Lung (tissue), 13 donors: Measurements from ENCODE around the gene LSAMP. TPM values are rescaled to one million over a fixed set of nuclear protein-coding genes. Genes with fewer than 3 reads are reported as not detected.
"Not testable (repeated sequence)": the region's sequence is repeated elsewhere in the genome, so short reads cannot be mapped to it uniquely, and the experiment has no call there.

Experiments
- ATAC-seq: fragments of 200-7000 bp; cut with Tn5 transposase; one replicate; pipeline ENCODE4 v1.9.1; 2020; ENCODE audit warnings: moderate number of reproducible peaks; ENCODE audit not compliant: insufficient read depth, low FRiP score
- DNase-seq, 3 donors: peaks; one replicate each; pipeline ENCODE4 v3.0.0-alpha.2; 2013 to 2017
- H3K27ac ChIP-seq, 2 donors: one replicate each; pipeline ENCODE4 v1.5.1; 2013; ENCODE audit warnings: mild to moderate bottlenecking in 2 of 2, moderate library complexity in 2 of 2, control low read depth in 1 of 2, inconsistent platforms in 1 of 2, low read depth in 1 of 2, low read length in 1 of 2
- H3K27me3 ChIP-seq, 3 donors: one replicate each; pipeline ENCODE4 v1.5.1; 2013; ENCODE audit warnings: low read length in 2 of 3; ENCODE audit not compliant: control insufficient read depth in 3 of 3, insufficient read depth in 3 of 3
- H3K36me3 ChIP-seq, 4 donors: one replicate each; pipeline ENCODE4 v1.5.1; 2013; ENCODE audit warnings: low read length in 4 of 4, mild to moderate bottlenecking in 1 of 4, moderate library complexity in 1 of 4; ENCODE audit not compliant: control insufficient read depth in 4 of 4, insufficient read depth in 4 of 4
- H3K4me1 ChIP-seq, 5 donors: one replicate each; pipeline ENCODE4 v1.5.1; 2013; ENCODE audit warnings: low read length in 5 of 5, mild to moderate bottlenecking in 2 of 5, moderate library complexity in 1 of 5; ENCODE audit not compliant: control insufficient read depth in 5 of 5, insufficient read depth in 5 of 5
- H3K4me3 ChIP-seq: one replicate; pipeline ENCODE4 v1.5.1; 2013; ENCODE audit warnings: mild to moderate bottlenecking, control low read depth, moderate library complexity
- H3K9ac ChIP-seq, 2 donors: one replicate each; pipeline ENCODE4 v1.5.1; 2013; ENCODE audit warnings: low read length in 2 of 2, control low read depth in 1 of 2; ENCODE audit not compliant: insufficient read depth in 1 of 2
- H3K9me3 ChIP-seq, 4 donors: one replicate each; pipeline ENCODE4 v1.5.1; 2013; ENCODE audit warnings: low read length in 3 of 4, mild to moderate bottlenecking in 1 of 4, moderate library complexity in 1 of 4; ENCODE audit not compliant: control insufficient read depth in 4 of 4, insufficient read depth in 3 of 4
- CTCF ChIP-seq: IDR thresholded peaks from 2 replicates; pipeline ENCODE4 v1.5.1; 2012; ENCODE audit warnings: mild to moderate bottlenecking; ENCODE audit errors: control extremely low read depth, extremely low read depth
- WGBS, 2 donors: extraction: QIAGEN DNeasy Blood & Tissue Kit; methylation state at CpG; one replicate each; pipeline ENCODE4 v1.1.7; 2013; 5-methylcytosine and 5-hydroxymethylcytosine counted together
- polyA plus RNA-seq, 2 donors: library from polyadenylated mRNA; stranded (reverse); fragments of 200-250 nt; gene quantifications; one replicate each; pipeline ENCODE4 v1.2.1, GENCODE V29; 2013
- small RNA-seq: library from RNA; depleted of rRNA; stranded (forward); fragments of <200 nt; gene quantifications from one replicate; pipeline ENCODE3, GENCODE V24; 2014; ENCODE audit warnings: low replicate concordance
- total RNA-seq, 2 donors: library from RNA; depleted of rRNA in 1 of 2; stranded (reverse); fragments of >200 nt in 1 of 2; gene quantifications; one replicate each; pipeline ENCODE4 v1.2.1, GENCODE V29; 2014 to 2021
- donor health status: control.
- donor health status: control.
- donor health status: Bipolar disorder and iron deficiency.
- donor health status: healthy.
- donor health status: DM: yes; HTN: yes; CAD: no.

LSAMP gene
- total and polyA plus RNA-seq, 4 donors: 1.6 to 21.9 (median 9.5) TPM

DNA sequence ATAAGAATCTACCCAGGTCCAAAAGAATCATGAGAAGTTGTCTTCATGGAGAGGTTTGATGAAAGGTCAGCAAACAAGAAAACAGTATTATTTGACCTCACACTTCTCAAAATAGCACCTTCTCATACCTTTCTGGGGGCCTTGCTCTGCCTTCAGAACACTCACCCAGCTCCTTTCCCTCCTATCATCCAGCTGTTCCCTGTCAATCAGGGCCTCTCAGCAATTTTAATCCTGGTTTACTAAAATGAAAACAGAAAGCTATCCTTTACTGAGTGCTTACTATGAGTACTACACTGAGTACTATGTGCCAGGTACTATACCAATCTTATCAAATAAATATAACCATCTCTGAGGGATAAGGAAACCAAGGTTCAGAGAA, 683.4 kb downstream of the LSAMP start:
- no peak for DNase-seq
- H3K36me3 ChIP-seq: no peaks in the 10 kb centered on the region
- TF ChIP-seq CTCF: no peak
- no peaks in the 10 kb centered on the region for H3K27me3 ChIP-seq
- H3K9me3 ChIP-seq: no peaks in the 10 kb centered on the region
- no peaks in the 10 kb centered on the region for H3K4me1 ChIP-seq
- H3K9ac ChIP-seq: no peak overlapping the region
- no peak for ATAC-seq
- no peak overlapping the region for H3K4me3 ChIP-seq
- H3K27ac ChIP-seq: no peak overlapping the region

DNA sequence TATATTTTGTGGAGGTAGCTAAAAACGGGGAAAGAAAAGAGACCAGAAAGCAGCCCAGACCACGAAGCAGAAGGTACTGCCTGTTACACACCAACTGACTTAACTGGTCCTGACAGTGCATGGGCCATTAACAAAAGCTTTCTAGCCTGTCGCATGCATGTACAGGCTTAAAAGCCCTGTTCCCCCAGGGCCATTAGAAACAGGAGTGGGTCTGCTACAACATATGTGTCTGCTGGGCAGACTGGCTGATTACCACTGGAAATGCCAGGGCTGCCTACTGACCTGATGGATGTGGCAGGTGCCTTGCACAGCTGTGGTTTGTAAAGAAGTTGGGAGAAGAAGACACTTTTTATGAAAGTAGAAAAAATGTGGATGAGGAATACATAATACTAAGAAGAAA, 684.6 kb downstream of the LSAMP start:
- ATAC-seq (no peak), DNase-seq (no peak)
- WGBS, 2 donors: 87 to 90% methylated on average over 3 of the region's 3 CpGs
- Histone ChIP-seq H3K36me3 (no peaks in the 10 kb centered on the region), H3K27ac (no peak overlapping the region), H3K9me3 (no peaks in the 10 kb centered on the region), H3K9ac (no peak overlapping the region), H3K4me1 (no peaks in the 10 kb centered on the region), H3K27me3 (no peaks in the 10 kb centered on the region), H3K4me3 (no peak overlapping the region)
- TF ChIP-seq CTCF: no peak

GRCh38 chr3:115758076-115758763, 687.1 kb downstream of the LSAMP start:
- no peaks in the 10 kb centered on the region for H3K9me3 ChIP-seq
- no peaks in the 10 kb centered on the region for H3K27me3 ChIP-seq
- no peak overlapping the region for H3K27ac ChIP-seq
- H3K4me3 ChIP-seq: no peak overlapping the region
- DNase-seq (no peak), ATAC-seq (no peak)
- no peak overlapping the region for H3K9ac ChIP-seq
- no peaks in the 10 kb centered on the region for H3K4me1 ChIP-seq
- TF ChIP-seq CTCF: no peak
- WGBS, 2 donors: 82 to 89% methylated on average over 1 of the region's 1 CpG
- no peaks in the 10 kb centered on the region for H3K36me3 ChIP-seq

GRCh38 chr3:115752978-115753377, 692.3 kb downstream of the LSAMP start:
- not testable (repeated sequence) for ATAC-seq, H3K9me3 ChIP-seq, DNase-seq, H3K9ac ChIP-seq, H3K36me3 ChIP-seq, H3K27me3 ChIP-seq, H3K4me1 ChIP-seq, H3K27ac ChIP-seq, H3K4me3 ChIP-seq
- WGBS, 2 donors: 44 to 76% methylated on average over 1 of the region's 1 CpG

Small RNA genes within 50 kb of the gene (small RNA-seq; reads per million reads assigned to genes)
- not detected for gene RN7SL815P
